GM12878 (cell line): ENCODE measurements around the gene PPP6R2. TPM values are rescaled to one million over a fixed set of nuclear protein-coding genes. Genes with fewer than 3 reads are reported as not detected.

ENCODE experiments used
- ATAC-seq: fragments of 200-7000 bp; cut with Tn5 transposase; 3 replicates; pipeline ENCODE4 v1.9.1; 2020; ENCODE audit warnings: mild to moderate bottlenecking, moderate library complexity
- BruUV-seq: library from RNA; stranded (reverse); fragments of 400-500 nt; replicated peaks from 2 replicates; lab custom pipeline; 2021; lab: Mats Ljungman, UMichigan
- CTCF ChIA-PET: fragments of 300-600 bp; sonication (Branson Sonifier 250); formaldehyde crosslinking; extraction: SDS; loops from one replicate; lab custom pipeline; 2021; ENCODE audit warnings: inconsistent platforms; lab: Yijun Ruan, JAX
- POLR2A ChIA-PET: fragments of 350-600 bp; formaldehyde crosslinking; extraction: SDS; loops from one replicate; lab custom pipeline; 2021; ENCODE audit warnings: inconsistent platforms; lab: Charles Lee
- RAD21 ChIA-PET: fragments of 300-600 bp; sonication (Branson Sonifier 250); formaldehyde crosslinking; loops from one replicate; lab custom pipeline; 2023; ENCODE audit warnings: antibody characterized with exemption; ENCODE audit not compliant: unreplicated experiment; lab: Charles Lee
- SMC1A ChIA-PET: fragments of 300-600 bp; sonication (Branson Sonifier 250); formaldehyde crosslinking; loops from one replicate; lab custom pipeline; 2023; ENCODE audit not compliant: unreplicated experiment, uncharacterized antibody; lab: Charles Lee
- DNase-seq: peaks from one replicate; pipeline ENCODE4 v3.0.0-alpha.2; 2011; ENCODE audit warnings: low read depth, low spot score
- FAIRE-seq: peaks from 3 replicates; lab custom pipeline; 2011; peaks lifted over from hg19 to GRCh38; lab: Jason Lieb, UNC
- H2AFZ ChIP-seq: 2 replicates; pipeline ENCODE4 v1.6.0; 2011; ENCODE audit warnings: low read depth, low read length, control low read depth; ENCODE audit not compliant: control insufficient read depth
- H3K27ac ChIP-seq: 2 replicates; pipeline ENCODE4 v1.5.1; 2011; ENCODE audit warnings: control low read depth; ENCODE audit not compliant: control insufficient read depth, insufficient read depth
- H3K27me3 ChIP-seq, 2 experiments: replicated peaks in 1 of 2; 2 replicates each; pipeline versions ENCODE4 v1.6.0 to v1.6.1; 2011; ENCODE audit warnings: low read length in 1 of 2; ENCODE audit not compliant: control insufficient read depth in 2 of 2, insufficient read depth in 2 of 2
- H3K36me3 ChIP-seq, 2 experiments: 2 replicates each; pipeline ENCODE4 v1.5.1; 2011; ENCODE audit warnings: low read length in 1 of 2; ENCODE audit not compliant: control insufficient read depth in 2 of 2, insufficient read depth in 2 of 2
- H3K4me1 ChIP-seq: 2 replicates; pipeline ENCODE4 v1.6.1; 2011; ENCODE audit warnings: mild to moderate bottlenecking, low read length, moderate library complexity, mixed read lengths; ENCODE audit not compliant: control insufficient read depth, insufficient read depth
- H3K4me2 ChIP-seq: 2 replicates; pipeline ENCODE4 v1.6.0; 2011; ENCODE audit warnings: control low read depth; ENCODE audit not compliant: control insufficient read depth, insufficient read depth
- H3K4me3 ChIP-seq: fragments of 200-600 bp; sonication (generic); 2 replicates; pipeline ENCODE4 v1.5.1; 2016
- H3K79me2 ChIP-seq: 2 replicates; pipeline ENCODE4 v1.6.0; 2011; ENCODE audit warnings: low read length; ENCODE audit not compliant: control insufficient read depth, insufficient read depth
- H3K9ac ChIP-seq: 2 replicates; pipeline ENCODE4 v1.8.0; 2011; ENCODE audit warnings: low read length, control low read depth, mixed read lengths; ENCODE audit not compliant: control insufficient read depth, insufficient read depth
- H3K9me3 ChIP-seq: replicated peaks from 3 replicates; pipeline ENCODE4 v1.5.1; 2011; ENCODE audit warnings: mild to moderate bottlenecking, low read length; ENCODE audit not compliant: control insufficient read depth, insufficient read depth
- H4K20me1 ChIP-seq: 2 replicates; pipeline ENCODE4 v1.6.0; 2011; ENCODE audit not compliant: control insufficient read depth, insufficient read depth
- BMI1 ChIP-seq: fragments of 450-650 bp; IDR thresholded peaks from 2 replicates; pipeline ENCODE4 v1.6.1; 2016; ENCODE audit warnings: mild to moderate bottlenecking, moderate library complexity, borderline replicate concordance
- CHD2 ChIP-seq: IDR thresholded peaks from 2 replicates; pipeline ENCODE4 v1.6.1; 2011; ENCODE audit warnings: low read depth, low read length, improper control_type of control experiment, borderline replicate concordance
- DPF2 ChIP-seq: fragments of 450-650 bp; IDR thresholded peaks from 2 replicates; pipeline ENCODE4 v1.6.1; 2017; ENCODE audit warnings: mild to moderate bottlenecking
- NFXL1 ChIP-seq: fragments of 450-650 bp; IDR thresholded peaks from 2 replicates; pipeline ENCODE4 v1.6.1; 2017; ENCODE audit warnings: antibody characterized with exemption, mild to moderate bottlenecking, borderline replicate concordance
- NRF1 ChIP-seq: conservative IDR thresholded peaks from 2 replicates; pipeline ENCODE4 v1.6.1; 2011; ENCODE audit warnings: mild to moderate bottlenecking, low read depth, low read length, improper control_type of control experiment
- RAD21 ChIP-seq: IDR thresholded peaks from 2 replicates; pipeline ENCODE4 v1.6.1; 2011; ENCODE audit warnings: mild to moderate bottlenecking, low read depth, low read length, moderate library complexity; ENCODE audit not compliant: insufficient read depth
- SMARCA5 ChIP-seq: fragments of 450-650 bp; IDR thresholded peaks from 2 replicates; pipeline ENCODE4 v1.6.1; 2017; ENCODE audit warnings: mild to moderate bottlenecking
- SREBF1 ChIP-seq: IDR thresholded peaks from 2 replicates; pipeline ENCODE4 v1.6.1; 2012; ENCODE audit warnings: mild to moderate bottlenecking, low read length
- STAT3 ChIP-seq: IDR thresholded peaks from 2 replicates; pipeline ENCODE4 v1.6.1; 2011; ENCODE audit warnings: low read depth, low read length, improper control_type of control experiment
- SUZ12 ChIP-seq: fragments of 200-600 bp; sonication (generic); IDR thresholded peaks from one replicate; pipeline ENCODE4 v1.6.1; 2018; ENCODE audit warnings: antibody characterized with exemption, mild to moderate bottlenecking; ENCODE audit not compliant: unreplicated experiment
- TBL1XR1 ChIP-seq: IDR thresholded peaks from 2 replicates; pipeline ENCODE4 v1.6.1; 2012; ENCODE audit warnings: low read depth, low read length, improper control_type of control experiment
- WGBS: methylation state at CpG from one replicate; pipeline ENCODE4 v1.1.6; 2016; ENCODE audit warnings: low lambda C conversion rate; ENCODE audit not compliant: insufficient replicate concordance, insufficient coverage; ENCODE audit errors: missing lambda C conversion rate; 5-methylcytosine and 5-hydroxymethylcytosine counted together
- in situ Hi-C: fragments of 300-500 bp; cut with MboI; formaldehyde crosslinking; loops from 9 replicates; pipeline ENCODE4 v1.14.3; 2018; ENCODE audit warnings: mixed read lengths
- intact Hi-C: fragments of 100-400 bp; cut with micrococcal nuclease; formaldehyde crosslinking; loops from one replicate; pipeline ENCODE4 v1.14.2; 2022; ENCODE audit not compliant: unreplicated experiment
- polyA plus RNA-seq, 11 experiments: library from polyadenylated mRNA; depleted of rRNA in 4 of 11; unstranded in 6 of 11; stranded (reverse) in 5 of 11; fragments of >200 nt; fragmentation: Nextera tagmentation in 4 of 11; fragmentation: Illumina TruSeq in 1 of 11; extraction: Ambion mirVana in 4 of 11; extraction: Trizol in 1 of 11; gene quantifications; 1 replicate in 1 of 11; 2 replicates in 10 of 11; pipeline versions ENCODE4 v1.2.1 to v1.2.3, GENCODE V29; 2011 to 2016; ENCODE audit warnings: inconsistent platforms in 2 of 11, missing spikeins in 2 of 11, low read depth in 1 of 11
- total RNA-seq, 4 experiments: library from RNA; depleted of rRNA in 3 of 4; stranded (reverse); fragments of >200 nt in 3 of 4; fragmentation: Illumina TruSeq in 1 of 4; extraction: Trizol in 1 of 4; gene quantifications; 2 replicates each; pipeline versions ENCODE4 v1.2.1 to v1.2.3, GENCODE V29; 2013 to 2021
- TF ChIP-seq, protein P1 (sequence below): IDR thresholded peaks from 2 replicates; pipeline ENCODE4 v1.6.1; 2011; ENCODE audit warnings: borderline replicate concordance, low read depth, mild to moderate bottlenecking, moderate library complexity, mixed read lengths, low read length; ENCODE audit not compliant: insufficient read depth; ENCODE audit errors: extremely low read length
- TF ChIP-seq, protein P2 (sequence below): fragments of 450-650 bp; IDR thresholded peaks from 2 replicates; pipeline ENCODE4 v1.6.1; 2017; ENCODE audit warnings: mild to moderate bottlenecking, low read depth, inconsistent platforms; ENCODE audit not compliant: poor library complexity, severe bottlenecking
- TF ChIP-seq, protein P3 (sequence below): IDR thresholded peaks from 2 replicates; pipeline ENCODE4 v1.6.1; 2012; ENCODE audit warnings: low read depth, low read length, improper control_type of control experiment
- TF ChIP-seq, protein P4 (sequence below): IDR thresholded peaks from 2 replicates; pipeline ENCODE4 v1.6.1; 2011; ENCODE audit warnings: low read depth, low read length, improper control_type of control experiment, borderline replicate concordance
- TF ChIP-seq, protein P5 (sequence below): IDR thresholded peaks from 2 replicates; pipeline ENCODE4 v1.6.1; 2012; ENCODE audit warnings: low read length, inconsistent platforms

The PPP6R2 gene
- total and polyA plus RNA-seq, 10 of the 15 experiments (the other 5 are each of a cell fraction or from before 2014, with no cell fraction given), result 0.29 to 52.6 (median 25.4) TPM

DNA sequence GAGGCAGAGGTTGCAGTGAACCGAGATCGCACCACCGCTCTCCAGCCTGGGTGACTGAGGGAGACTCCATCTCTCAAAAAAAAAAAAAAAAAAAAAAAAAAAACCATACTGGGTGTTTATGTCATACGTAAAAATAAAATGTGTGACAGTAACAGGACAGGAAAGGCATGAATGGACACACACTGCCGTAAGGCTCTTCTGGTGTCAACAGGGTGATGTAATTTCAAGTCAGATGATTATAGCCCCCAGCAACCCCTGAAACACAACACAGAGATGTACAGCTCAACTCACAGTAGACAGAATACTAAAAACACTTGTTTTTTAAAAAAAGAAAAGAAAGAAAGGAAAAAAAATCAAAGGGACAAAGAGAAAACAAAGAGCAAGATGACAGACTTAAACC, 109.5 kb downstream of the PPP6R2 start:
- Histone ChIP-seq H3K9me3 (no peaks in the 10 kb centered on the region), H3K4me3 (no peak overlapping the region), H3K4me2 (no peak overlapping the region), H4K20me1 (no peaks in the 10 kb centered on the region), H3K27me3 (no peaks in the 10 kb centered on the region), H2AFZ (no peak overlapping the region), H3K79me2 (no peaks in the 10 kb centered on the region), H3K36me3 (peaks cover 8 to 28% of the 10 kb centered on the region in 2 experiments; a peak in 3 of 4 replicates), H3K9ac (no peak overlapping the region), H3K27ac (no peak overlapping the region), H3K4me1 (no peaks in the 10 kb centered on the region; the same call in 1 of the 2 replicates)
- intact Hi-C loops, result no loop called here
- BruUV-seq, result no TSS peak
- ChIA-PET RAD21 (interaction anchor here (0.8 kb wide), 1 partner anchor 21 kb away, joined by 3 read pairs; no protein-coding TSS in a partner anchor), SMC1A (interaction anchor here (0.6 kb wide), 1 partner anchor 598 kb away, joined by 3 read pairs; no protein-coding TSS in a partner anchor), POLR2A (interaction anchor here (0.5 to 0.6 kb wide), 2 partner anchors 18 to 51 kb away, joined by 3 to 5 read pairs; no protein-coding TSS in a partner anchor), CTCF (interaction anchor here (1.0 to 1.6 kb wide), 4 partner anchors 21 to 169 kb away, joined by 3 to 6 read pairs (median 5); no protein-coding TSS in a partner anchor)
- 87% methylated on average over 5 of the region's 5 CpGs for WGBS
- DNase-seq (no peak), ATAC-seq (no peak), FAIRE-seq (no peak)
- in situ Hi-C loops, result no loop called here
- TF ChIP-seq STAT3 (no peak), DPF2 (no peak), NRF1 (no peak), SUZ12 (no peak), RAD21 (no peak), TBL1XR1 (no peak), SMARCA5 (no peak), SREBF1 (no peak), CHD2 (no peak), BMI1 (no peak), NFXL1 (no peak)
- TF ChIP-seq, protein P1, sequence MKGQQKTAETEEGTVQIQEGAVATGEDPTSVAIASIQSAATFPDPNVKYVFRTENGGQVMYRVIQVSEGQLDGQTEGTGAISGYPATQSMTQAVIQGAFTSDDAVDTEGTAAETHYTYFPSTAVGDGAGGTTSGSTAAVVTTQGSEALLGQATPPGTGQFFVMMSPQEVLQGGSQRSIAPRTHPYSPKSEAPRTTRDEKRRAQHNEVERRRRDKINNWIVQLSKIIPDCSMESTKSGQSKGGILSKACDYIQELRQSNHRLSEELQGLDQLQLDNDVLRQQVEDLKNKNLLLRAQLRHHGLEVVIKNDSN, result no peak
- TF ChIP-seq, protein P2, sequence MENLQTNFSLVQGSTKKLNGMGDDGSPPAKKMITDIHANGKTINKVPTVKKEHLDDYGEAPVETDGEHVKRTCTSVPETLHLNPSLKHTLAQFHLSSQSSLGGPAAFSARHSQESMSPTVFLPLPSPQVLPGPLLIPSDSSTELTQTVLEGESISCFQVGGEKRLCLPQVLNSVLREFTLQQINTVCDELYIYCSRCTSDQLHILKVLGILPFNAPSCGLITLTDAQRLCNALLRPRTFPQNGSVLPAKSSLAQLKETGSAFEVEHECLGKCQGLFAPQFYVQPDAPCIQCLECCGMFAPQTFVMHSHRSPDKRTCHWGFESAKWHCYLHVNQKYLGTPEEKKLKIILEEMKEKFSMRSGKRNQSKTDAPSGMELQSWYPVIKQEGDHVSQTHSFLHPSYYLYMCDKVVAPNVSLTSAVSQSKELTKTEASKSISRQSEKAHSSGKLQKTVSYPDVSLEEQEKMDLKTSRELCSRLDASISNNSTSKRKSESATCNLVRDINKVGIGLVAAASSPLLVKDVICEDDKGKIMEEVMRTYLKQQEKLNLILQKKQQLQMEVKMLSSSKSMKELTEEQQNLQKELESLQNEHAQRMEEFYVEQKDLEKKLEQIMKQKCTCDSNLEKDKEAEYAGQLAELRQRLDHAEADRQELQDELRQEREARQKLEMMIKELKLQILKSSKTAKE, result no peak
- TF ChIP-seq, protein P3, sequence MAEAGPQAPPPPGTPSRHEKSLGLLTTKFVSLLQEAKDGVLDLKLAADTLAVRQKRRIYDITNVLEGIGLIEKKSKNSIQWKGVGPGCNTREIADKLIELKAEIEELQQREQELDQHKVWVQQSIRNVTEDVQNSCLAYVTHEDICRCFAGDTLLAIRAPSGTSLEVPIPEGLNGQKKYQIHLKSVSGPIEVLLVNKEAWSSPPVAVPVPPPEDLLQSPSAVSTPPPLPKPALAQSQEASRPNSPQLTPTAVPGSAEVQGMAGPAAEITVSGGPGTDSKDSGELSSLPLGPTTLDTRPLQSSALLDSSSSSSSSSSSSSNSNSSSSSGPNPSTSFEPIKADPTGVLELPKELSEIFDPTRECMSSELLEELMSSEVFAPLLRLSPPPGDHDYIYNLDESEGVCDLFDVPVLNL, result no peak
- TF ChIP-seq, protein P4, sequence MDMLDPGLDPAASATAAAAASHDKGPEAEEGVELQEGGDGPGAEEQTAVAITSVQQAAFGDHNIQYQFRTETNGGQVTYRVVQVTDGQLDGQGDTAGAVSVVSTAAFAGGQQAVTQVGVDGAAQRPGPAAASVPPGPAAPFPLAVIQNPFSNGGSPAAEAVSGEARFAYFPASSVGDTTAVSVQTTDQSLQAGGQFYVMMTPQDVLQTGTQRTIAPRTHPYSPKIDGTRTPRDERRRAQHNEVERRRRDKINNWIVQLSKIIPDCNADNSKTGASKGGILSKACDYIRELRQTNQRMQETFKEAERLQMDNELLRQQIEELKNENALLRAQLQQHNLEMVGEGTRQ, result no peak
- TF ChIP-seq, protein P5, sequence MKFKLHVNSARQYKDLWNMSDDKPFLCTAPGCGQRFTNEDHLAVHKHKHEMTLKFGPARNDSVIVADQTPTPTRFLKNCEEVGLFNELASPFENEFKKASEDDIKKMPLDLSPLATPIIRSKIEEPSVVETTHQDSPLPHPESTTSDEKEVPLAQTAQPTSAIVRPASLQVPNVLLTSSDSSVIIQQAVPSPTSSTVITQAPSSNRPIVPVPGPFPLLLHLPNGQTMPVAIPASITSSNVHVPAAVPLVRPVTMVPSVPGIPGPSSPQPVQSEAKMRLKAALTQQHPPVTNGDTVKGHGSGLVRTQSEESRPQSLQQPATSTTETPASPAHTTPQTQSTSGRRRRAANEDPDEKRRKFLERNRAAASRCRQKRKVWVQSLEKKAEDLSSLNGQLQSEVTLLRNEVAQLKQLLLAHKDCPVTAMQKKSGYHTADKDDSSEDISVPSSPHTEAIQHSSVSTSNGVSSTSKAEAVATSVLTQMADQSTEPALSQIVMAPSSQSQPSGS, result no peak
